Measurements from ENCODE around the gene SATB1.

SATB1 gene

DNA sequence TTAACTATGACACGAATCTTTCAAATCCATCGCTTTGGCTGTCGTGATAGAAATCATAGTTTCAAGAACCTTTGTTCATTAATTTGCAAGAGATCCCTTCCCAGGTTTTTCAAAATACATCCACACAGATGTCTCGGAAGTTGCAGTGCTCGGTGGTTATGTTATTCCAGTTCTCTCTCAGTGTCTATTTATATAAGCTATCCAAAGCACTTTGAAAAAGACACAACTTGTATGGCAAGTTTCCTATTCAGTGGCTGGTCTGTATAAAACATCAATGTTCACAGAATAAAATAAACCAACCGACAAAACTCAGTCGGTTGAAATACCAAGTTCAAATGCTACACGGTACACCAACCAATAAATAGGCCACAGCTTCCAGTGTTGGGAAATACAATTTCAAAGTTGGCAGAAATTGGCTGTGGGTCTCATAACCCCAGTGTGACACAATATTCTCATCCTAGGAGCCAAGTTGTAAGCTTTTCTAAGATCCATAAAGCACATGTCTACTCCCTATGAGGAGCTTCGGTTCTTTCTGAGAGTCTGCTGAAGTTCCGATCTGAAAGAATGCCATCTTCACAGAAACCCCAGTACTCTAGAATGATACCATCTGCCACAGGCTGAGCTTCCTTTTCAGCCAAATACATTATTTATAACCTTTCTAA is 23.7 kb downstream of the SATB1 start:
- TF ChIP-seq ZNF274 (IDR thresholded peaks at IDR 0.05; ENCODE audit: low read depth, low read length): no peak
- H3K4me3 ChIP-seq (ENCODE audit: low read length): no peak overlapping the region

DNA sequence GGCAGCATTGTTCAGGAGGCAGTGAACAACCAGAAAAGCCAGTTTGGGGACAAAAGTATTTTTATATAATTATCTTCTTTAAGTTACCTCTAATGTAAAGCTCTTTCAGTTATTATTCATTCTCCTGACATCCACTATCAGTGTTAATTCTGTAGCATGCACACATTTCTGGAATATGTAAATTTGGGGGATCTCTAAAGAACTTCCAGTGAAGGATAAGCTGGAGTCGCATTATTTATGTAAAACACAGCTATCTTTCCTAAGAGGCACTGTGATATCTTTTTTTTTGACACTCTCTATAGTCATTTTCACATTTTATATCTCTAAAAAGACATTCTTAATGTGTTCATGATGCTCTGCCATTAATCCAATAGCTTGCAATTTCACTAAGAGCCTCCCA is 26.7 kb downstream of the SATB1 start:
- TF ChIP-seq ZNF274 (IDR thresholded peaks at IDR 0.05; ENCODE audit: low read depth, low read length): no peak
- no peak overlapping the region for H3K4me3 ChIP-seq (ENCODE audit: low read length)

DNA sequence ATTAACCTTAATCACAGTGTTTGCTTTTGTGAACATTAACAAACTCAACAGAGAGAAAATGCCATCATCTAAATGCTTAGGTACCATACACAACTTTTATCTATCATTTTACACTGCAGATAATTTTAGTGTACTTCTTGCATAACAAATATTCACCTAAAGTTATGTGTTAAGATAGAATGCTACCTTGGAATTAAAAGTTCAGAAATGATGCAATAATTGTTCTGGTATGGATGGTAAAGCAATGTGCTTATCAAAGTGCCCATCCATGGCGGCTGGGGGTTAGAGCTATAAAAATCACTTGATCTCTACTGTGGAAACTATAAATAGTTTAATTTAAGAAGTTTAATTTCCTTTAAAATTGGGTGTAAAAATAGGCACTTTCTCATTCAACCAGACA is 28.7 kb downstream of the SATB1 start:
- TF ChIP-seq ZNF274 (IDR thresholded peaks at IDR 0.05; ENCODE audit: low read depth, low read length): no peak

DNA sequence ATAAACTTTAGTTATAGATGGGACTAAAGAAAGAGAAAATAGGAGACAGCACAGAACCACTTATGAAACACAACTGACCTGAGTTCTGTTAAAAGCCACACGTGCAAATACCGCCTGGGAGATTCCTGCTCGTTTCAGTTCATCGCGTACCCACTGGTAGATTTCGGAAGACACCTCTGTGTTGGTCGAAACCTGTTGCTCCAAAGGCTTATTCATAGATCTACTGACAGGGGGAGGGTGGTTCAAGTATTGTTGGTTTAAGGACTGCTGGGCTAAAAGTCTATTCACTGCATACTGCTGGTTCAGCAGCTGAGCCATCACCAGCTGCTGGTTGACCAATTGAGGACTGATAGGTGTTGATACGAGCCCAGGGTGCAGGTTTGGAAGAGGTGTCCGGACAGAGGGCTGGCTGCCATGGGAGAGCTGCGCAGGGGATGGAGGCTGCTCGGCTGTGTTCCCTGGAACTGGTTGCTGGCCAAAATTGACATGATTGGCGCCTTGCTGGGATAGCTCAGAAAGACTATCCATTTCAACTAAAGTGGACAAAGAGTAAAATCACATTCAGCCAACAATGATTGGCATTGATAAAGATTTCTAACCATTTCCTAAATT is 30.6 kb downstream of the SATB1 start:
- H3K4me3 ChIP-seq (ENCODE audit: low read length): no peak overlapping the region
- no peak for TF ChIP-seq ZNF274 (IDR thresholded peaks at IDR 0.05; ENCODE audit: low read depth, low read length)

More for the DNA sequence above, 28.7 kb downstream of the SATB1 start:
- H3K4me3 ChIP-seq (ENCODE audit: low read length): no peak overlapping the region

DNA sequence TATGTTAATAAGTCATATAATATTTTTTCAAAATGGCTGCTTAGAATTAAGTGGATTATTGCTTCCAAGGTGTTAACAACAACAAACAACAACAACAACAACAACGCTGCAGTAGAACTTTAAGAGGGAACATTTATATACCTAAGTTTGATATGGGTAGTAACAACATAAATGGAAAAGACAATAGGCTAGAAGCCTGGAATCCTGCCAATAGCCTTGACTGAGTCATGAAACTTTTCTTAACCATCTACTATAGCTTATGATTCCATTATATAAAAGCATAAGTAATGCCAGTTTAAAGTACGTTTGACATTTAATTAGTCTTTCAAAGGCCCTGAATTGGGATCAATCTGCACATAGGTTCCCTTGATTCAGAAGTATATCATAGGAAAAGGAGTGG is 31.2 kb downstream of the SATB1 start:
- no peak overlapping the region for H3K4me3 ChIP-seq (ENCODE audit: low read length)
- no peak for TF ChIP-seq ZNF274 (IDR thresholded peaks at IDR 0.05; ENCODE audit: low read depth, low read length)

DNA sequence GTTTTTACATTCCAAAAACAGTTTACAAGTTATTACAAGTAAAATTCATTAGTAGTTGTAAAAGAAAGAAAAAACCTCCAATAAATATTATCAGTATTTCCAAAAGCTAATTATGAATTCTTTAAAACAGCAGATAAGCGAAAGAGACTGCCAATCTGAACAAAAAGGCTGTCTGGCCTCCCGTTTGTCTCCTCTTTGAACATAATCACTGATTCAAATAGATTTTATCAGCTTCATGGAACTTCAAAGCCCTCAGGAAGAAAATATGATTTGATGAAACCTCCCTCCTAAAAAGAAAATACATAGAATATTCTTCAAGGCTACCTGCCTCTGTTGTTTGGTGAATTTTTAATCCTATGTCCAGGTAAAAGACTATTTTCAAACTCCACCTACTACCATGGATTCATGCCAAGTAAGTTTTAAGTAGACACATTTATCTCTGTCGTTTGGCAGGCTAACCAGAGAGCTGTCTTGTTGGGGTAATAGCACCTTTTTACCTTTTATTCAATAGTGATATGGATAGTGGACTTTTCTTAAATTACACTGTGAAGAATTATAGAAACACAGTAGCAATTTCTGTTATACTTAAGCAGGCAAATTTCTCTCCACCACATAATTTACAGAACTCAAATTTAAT is 35.0 kb downstream of the SATB1 start:
- H3K4me3 ChIP-seq (ENCODE audit: low read length): no peak overlapping the region
- TF ChIP-seq ZNF274 (IDR thresholded peaks at IDR 0.05; ENCODE audit: low read depth, low read length): no peak

DNA sequence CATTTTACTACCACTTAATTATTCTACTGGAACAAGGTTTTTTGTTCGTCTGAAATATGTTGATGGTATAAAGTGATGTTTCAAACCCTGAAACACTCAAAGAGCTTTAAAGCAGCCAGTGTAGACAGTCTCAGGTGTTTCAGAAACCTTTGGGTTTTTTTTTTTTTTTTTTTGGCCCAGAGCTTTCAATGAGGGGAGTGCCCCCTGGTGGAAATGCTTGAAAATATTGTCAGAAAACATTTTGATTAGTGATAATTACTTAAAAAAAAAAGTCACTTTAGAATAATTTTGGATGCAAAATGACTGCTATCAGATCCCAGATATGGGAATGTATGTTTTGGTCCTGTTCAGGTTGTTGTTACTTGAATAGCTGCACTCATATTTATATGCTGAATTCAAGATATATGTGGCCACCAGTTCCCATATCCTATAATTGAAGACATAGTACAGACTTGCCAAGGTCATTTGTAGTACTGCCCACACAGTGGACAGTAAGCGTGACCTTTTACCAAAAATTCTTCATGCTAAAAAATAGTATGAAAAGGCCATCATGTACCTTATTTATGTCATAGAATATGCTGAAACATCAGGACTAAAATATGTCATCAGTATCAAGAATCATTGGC is 35.9 kb downstream of the SATB1 start:
- TF ChIP-seq ZNF274 (IDR thresholded peaks at IDR 0.05; ENCODE audit: low read depth, low read length): no peak
- no peak overlapping the region for H3K4me3 ChIP-seq (ENCODE audit: low read length)

DNA sequence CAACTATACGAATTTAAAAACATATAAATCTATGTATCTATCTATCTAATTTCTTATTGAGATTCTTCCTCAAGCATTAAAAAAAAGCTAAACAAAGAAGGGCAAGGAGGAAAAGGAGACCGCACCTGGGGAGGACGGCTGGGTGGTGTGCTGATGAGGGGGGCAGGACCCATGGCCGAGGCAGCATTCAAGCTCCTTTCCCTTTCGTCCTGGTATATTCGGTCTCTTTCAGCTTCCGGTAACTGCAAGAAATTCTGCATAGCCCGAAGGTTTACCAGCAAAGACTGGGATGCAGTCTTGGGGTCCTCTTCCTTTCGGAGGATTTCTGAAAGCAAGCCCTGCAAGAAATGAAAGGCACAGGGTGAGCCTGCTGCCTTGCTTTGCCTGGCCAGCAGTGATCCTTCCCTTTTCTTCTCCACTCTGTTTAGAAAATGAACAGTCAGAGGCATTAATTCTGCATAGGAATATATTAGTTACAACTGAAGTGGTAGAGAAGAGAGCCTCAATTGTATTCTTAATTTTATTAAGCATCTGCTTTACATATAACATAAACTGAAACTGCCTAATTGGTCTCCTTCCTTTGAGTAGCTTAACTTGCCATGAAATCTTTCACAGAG is 38.8 kb downstream of the SATB1 start:
- TF ChIP-seq ZNF274 (IDR thresholded peaks at IDR 0.05; ENCODE audit: low read depth, low read length): no peak
- H3K4me3 ChIP-seq (ENCODE audit: low read length): no peak overlapping the region

DNA sequence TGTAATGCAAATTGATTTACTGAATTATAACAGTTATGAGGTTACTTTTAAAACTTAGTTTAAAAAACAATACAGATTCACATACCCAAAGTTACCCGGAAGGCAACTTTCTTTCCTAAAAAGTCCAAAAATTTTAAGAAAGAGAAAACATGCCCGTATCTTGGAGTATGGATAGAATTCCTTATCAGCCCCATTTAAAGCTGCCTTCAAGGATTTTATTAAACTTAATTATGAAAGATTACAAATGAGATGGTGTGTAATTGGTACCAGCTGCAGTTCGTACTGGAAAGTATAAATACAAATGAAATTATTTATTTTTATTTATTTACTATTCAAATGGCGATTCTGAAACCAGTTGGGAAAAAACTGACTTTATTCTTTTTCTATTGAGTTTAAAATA is 39.4 kb downstream of the SATB1 start:
- no peak overlapping the region for H3K4me3 ChIP-seq (ENCODE audit: low read length)
- no peak for TF ChIP-seq ZNF274 (IDR thresholded peaks at IDR 0.05; ENCODE audit: low read depth, low read length)

DNA sequence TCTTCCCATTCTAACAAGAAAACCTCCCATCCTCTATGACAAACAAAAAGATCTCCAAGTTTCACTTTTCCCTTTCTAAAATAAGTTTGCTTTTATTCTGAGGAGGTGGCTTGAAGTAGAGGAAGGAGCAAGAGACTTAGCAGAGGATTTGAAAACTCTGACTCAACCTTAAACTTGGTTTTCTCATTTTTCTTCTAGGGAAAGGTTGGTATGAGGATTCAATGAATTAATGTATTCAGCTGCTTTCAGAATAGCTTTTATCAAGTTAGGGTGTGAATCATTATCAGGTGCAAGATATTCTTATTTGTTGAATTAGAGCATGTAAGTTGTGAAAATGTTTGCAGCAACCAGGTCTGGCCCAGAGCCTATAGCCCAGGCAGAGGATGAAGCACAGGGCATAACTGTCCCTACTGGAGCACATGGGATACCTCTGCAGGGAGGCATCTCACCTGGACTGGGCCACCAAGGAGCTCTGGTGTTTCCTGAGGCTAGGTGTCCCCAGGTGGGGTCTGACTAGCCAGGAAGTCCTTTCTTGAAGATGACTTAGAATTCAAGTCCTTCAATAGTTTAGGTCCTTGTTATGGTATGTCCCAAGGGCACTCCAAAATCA is 42.3 kb downstream of the SATB1 start:
- H3K4me3 ChIP-seq (ENCODE audit: low read length): no peak overlapping the region
- no peak for TF ChIP-seq ZNF274 (IDR thresholded peaks at IDR 0.05; ENCODE audit: low read depth, low read length)

DNA sequence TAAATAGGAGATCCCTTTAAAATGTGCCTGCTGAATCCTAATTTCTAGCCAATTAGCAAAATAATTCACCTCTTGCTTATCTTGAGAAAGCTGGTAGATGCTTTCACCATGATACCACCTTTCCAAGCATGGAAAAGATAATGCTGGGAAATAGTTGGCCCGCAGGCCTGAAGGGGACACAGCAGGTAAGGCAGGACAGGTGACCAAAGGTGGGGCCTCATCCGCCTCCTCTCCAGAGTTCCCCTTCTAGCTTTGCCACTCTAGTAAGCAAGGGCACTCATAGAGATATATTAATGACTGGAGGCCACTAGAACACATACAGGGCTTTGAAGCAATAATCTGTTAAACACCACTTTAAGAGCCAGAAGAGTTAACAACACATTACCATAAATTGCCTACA is 45.5 kb downstream of the SATB1 start:
- no peak overlapping the region for H3K4me3 ChIP-seq (ENCODE audit: low read length)
- TF ChIP-seq ZNF274 (IDR thresholded peaks at IDR 0.05; ENCODE audit: low read depth, low read length): no peak

DNA sequence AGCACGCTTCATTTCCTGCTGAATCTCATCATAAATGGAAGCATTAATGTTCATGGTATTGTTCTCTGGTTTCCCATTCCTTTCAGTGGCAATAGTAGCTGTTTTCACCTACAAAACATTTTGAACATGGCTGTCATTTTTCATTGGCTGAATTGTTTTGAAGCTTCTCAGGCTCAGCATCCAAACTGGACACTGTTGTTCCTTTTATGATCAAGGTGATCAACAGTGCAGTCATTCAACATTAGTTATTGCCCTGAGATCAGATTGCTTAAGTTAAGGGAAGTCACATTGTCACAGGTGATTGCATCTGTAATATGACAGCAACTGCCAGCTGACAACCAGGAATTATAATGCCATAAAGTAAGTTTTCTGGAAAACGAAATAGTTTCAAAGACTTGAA is 46.9 kb downstream of the SATB1 start:
- TF ChIP-seq ZNF274 (IDR thresholded peaks at IDR 0.05; ENCODE audit: low read depth, low read length): no peak

DNA sequence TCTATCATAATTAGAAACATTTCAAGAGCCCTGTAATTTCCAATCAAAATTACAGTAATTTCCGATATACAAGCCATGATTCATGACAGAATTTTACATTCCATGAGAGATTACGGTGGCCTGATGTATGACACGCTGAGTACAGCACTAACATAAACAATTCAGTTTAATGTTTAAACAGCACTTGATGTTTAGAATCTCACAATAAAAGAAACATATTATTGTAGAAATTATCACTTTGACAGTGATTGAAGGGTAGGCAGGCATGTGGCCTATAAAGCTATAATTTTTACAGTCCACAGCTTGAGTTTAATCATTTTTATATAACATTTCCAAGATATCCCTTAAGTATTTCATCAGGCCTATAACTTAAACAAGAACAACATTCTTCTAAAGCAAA is 48.5 kb downstream of the SATB1 start:
- no peak overlapping the region for H3K4me3 ChIP-seq (ENCODE audit: low read length)
- TF ChIP-seq ZNF274 (IDR thresholded peaks at IDR 0.05; ENCODE audit: low read depth, low read length): no peak

More for the DNA sequence above, 46.9 kb downstream of the SATB1 start:
- no peak overlapping the region for H3K4me3 ChIP-seq (ENCODE audit: low read length)

DNA sequence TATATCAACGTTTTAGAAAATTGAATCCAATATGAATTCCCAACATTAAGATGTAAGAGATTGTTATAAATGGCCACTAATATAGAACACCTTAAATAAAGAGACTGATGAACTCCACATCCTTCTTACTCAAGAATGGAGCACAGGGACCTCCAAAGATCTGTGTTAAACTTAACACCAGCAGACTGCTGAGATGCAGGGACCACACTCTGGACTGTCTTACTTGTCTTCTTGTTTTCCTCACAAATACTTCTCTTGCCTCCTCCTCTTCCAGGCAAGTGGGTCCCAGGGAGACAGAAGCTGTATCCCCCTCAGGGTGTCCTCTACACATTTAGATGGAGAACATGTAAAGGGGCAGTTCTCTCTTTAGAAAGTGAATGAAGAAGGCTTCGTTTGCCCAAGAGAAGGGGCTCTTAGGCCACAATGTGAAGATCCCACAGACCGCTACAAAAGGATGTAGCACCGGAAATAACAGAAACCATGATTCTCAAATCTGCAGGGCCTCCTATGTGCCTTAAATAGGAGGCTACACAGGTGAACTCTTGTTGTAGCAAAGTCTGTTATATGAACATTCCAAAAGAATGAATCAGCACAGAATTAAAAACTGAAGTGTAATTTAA is 52.2 kb downstream of the SATB1 start:
- no peak for TF ChIP-seq ZNF274 (IDR thresholded peaks at IDR 0.05; ENCODE audit: low read depth, low read length)
- no peak overlapping the region for H3K4me3 ChIP-seq (ENCODE audit: low read length)
